ENCODE measurements around the gene SH3PXD2A.

DNA sequence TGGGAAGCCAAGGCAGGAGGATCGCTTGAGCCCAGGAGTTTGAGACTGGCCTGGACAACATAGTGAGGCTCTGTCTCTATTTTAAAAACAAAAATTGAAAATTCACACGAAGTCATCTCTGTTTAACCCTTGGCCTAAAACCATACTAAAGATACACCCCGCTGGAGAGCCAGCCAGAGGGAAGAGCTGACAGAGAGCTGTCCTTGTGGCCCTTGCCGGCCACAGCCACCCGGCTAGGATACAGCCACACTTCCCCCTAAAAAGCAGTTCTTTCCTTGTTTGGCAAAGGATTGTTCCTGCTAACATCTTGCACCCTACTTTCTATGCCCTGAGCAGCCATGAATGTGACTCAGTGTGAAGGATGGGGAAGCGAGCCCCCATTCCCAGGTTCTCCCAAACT, 49.6 kb downstream of the SH3PXD2A start:
- TF ChIP-seq CTCF (tag by site-specific recombination; IDR thresholded peaks at IDR 0.05) = no peak
- TF ChIP-seq ZNF391 (tag by site-specific recombination; IDR thresholded peaks at IDR 0.05; ENCODE audit: borderline replicate concordance, low read depth) = no peak
- TF ChIP-seq OSR2 (tag by site-specific recombination; IDR thresholded peaks at IDR 0.05) = no peak
